NCI-H187 (cell line): ENCODE results near the gene IGSF8.

Experiments used
- DNase-seq, 2 experiments: peaks; one replicate each; lab custom pipeline; 2025; lab: John Stamatoyannopoulos, UW

IGSF8 gene

GRCh38 chr1:160103658-160104408 lies 5.4 kb upstream of the IGSF8 start:
- no peak for DNase-seq

GRCh38 chr1:160101717-160102522 lies 3.5 kb upstream of the IGSF8 start:
- DNase-seq, result no peak

GRCh38 chr1:160101037-160101716 lies 2.8 kb upstream of the IGSF8 start:
- DNase-seq, result peak; percentile 73 to 78

GRCh38 chr1:160099716-160100375 lies 1.4 kb upstream of the IGSF8 start:
- no peak for DNase-seq

GRCh38 chr1:160098852-160099561 lies 588 bp upstream of the IGSF8 start:
- DNase-seq, result peak; percentile 99 to 100

- no peak for DNase-seq
Observed at GRCh38 chr1:160097151-160097910, 1.1 kb downstream of the IGSF8 start.

GRCh38 chr1:160096274-160097116 lies 1.9 kb downstream of the IGSF8 start:
- no peak for DNase-seq

- no peak for DNase-seq
Observed at GRCh38 chr1:160095382-160096105, 2.9 kb downstream of the IGSF8 start.

GRCh38 chr1:160094806-160095205 lies 3.6 kb downstream of the IGSF8 start:
- DNase-seq, result no peak

- DNase-seq, result no peak
Observed at GRCh38 chr1:160094291-160094625, 4.2 kb downstream of the IGSF8 start.

- DNase-seq, result no peak
Observed at GRCh38 chr1:160093624-160094290, 4.7 kb downstream of the IGSF8 start.

- DNase-seq, result no peak
Observed at GRCh38 chr1:160093069-160093395, 5.4 kb downstream of the IGSF8 start.

GRCh38 chr1:160092366-160093068 lies 5.9 kb downstream of the IGSF8 start:
- no peak for DNase-seq

GRCh38 chr1:160091666-160092223 lies 6.7 kb downstream of the IGSF8 start:
- no peak for DNase-seq

GRCh38 chr1:160090760-160091159 lies 7.7 kb downstream of the IGSF8 start:
- DNase-seq, result no peak

- DNase-seq, result no peak
Observed at GRCh38 chr1:160089883-160090282, 8.5 kb downstream of the IGSF8 start.

GRCh38 chr1:160087118-160087662 lies 11.2 kb downstream of the IGSF8 start:
- DNase-seq, result no peak

GRCh38 chr1:160086456-160086892 lies 11.9 kb downstream of the IGSF8 start:
- no peak for DNase-seq
